ENCODE results near the gene FLT3LG. TPM values are rescaled to one million over a fixed set of nuclear protein-coding genes. Genes with fewer than 3 reads are reported as not detected.

Gene FLT3LG
- total and polyA plus RNA-seq, 9 of the 15 experiments (the other 6 are each of a cell fraction or from before 2014, with no cell fraction given): 0.31 to 6.4 (median 1.1) TPM

GRCh38 chr19:49473868-49474541, at the start of gene FLT3LG (continued):
- TF ChIP-seq KLF13 (tag; IDR thresholded peaks at IDR 0.05; ENCODE audit: borderline replicate concordance, low read depth) (no peak), SREBF1 (IDR thresholded peaks at IDR 0.05; ENCODE audit: borderline replicate concordance, low read depth, low read length) (no peak), STAG1 (CRISPR knock-in tag; IDR thresholded peaks at IDR 0.05; ENCODE audit: borderline replicate concordance) (no peak; the same call in 1 of the 2 replicates), MAZ (CRISPR knock-in tag; conservative IDR thresholded peaks at IDR 0.05 in 1 of 2, IDR thresholded peaks at IDR 0.05 in 1 of 2) (peak; percentile 81 to 95), ZNF24 (IDR thresholded peaks at IDR 0.05) (no peak), BCLAF1 (IDR thresholded peaks at IDR 0.05; ENCODE audit: borderline replicate concordance in 1 of 2, control insufficient read depth in 1 of 2, low read depth in 2 of 2, low read length in 1 of 2) (no peak), ZBTB7A (IDR thresholded peaks at IDR 0.05; ENCODE audit: borderline replicate concordance, control insufficient read depth, low read depth, low read length) (peak; percentile 98), ZFX (CRISPR knock-in tag; IDR thresholded peaks at IDR 0.05) (peak; percentile 67), RNF219 (CRISPR knock-in tag; IDR thresholded peaks at IDR 0.05) (no peak), STAT5B (CRISPR knock-in tag; IDR thresholded peaks at IDR 0.05) (no peak), SMARCA4 (IDR thresholded peaks at IDR 0.05) (no peak), FOXA1 (IDR thresholded peaks at IDR 0.05; ENCODE audit: borderline replicate concordance) (no peak), THRA (IDR thresholded peaks at IDR 0.05) (no peak), ETV5 (CRISPR knock-in tag; IDR thresholded peaks at IDR 0.05; ENCODE audit: low read depth) (no peak), ZC3H11A (IDR thresholded peaks at IDR 0.05; ENCODE audit: low read depth, low read length) (no peak), PCBP2 (IDR thresholded peaks at IDR 0.05; ENCODE audit: low read depth, low read length, poor library complexity, severe bottlenecking) (no peak), ZMIZ1 (IDR thresholded peaks at IDR 0.05; ENCODE audit: low read depth in 2 of 2, low read length in 2 of 2) (no peak)
